ENCODE data around the gene DYRK1A.

The DYRK1A gene

DNA sequence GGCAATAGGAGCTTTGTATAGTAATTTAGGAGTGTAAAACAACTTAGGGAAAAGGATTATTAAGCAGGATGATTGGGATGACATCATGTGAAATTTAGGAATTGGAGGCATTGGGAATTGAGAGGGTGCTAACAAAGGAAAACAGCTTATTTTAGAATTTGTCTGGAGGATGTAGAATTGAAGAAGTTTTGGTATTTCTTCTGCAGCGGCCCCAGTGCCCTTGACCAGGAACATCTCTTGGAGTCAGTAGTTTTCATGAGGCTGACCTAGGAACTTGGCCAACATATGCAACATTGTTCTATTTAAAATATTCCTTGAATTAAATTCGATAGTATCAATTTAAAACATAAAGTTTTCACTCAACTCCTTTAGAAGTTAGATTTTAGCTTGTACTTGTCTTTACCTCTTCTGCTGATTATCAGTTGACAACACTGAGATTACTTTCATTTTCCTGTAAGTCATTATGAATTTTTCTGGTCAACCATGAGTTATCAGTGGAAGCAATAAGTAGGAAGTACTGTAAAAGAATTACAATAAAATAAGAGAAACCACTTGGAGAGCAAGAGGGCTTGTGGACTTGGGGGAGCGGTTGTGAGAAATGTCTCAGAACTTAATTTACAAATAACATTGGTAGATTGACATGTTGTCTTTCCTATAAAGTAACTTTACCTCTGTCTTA is 52.8 kb downstream of the DYRK1A start:
- no peak for DNase-seq (ENCODE audit: low read depth)

DNA sequence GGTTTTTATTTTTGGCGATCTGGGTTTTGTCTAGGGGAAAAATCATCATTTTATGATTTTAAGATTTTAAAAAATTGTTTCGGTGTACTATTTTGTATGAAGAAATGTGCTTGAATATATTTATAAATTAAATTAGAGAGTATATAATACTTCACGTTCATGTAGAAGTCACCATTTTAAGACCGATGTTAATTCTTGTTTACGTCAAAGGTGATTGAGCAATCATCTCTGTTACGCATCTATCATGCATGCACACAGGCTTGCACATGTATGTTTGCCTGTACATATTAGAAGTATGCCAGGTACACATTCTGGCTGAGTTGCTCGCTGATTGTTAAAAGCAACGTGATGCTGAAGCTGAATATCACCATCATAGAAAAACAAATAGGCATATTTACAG is 54.7 kb downstream of the DYRK1A start:
- DNase-seq (ENCODE audit: low read depth), result no peak

DNA sequence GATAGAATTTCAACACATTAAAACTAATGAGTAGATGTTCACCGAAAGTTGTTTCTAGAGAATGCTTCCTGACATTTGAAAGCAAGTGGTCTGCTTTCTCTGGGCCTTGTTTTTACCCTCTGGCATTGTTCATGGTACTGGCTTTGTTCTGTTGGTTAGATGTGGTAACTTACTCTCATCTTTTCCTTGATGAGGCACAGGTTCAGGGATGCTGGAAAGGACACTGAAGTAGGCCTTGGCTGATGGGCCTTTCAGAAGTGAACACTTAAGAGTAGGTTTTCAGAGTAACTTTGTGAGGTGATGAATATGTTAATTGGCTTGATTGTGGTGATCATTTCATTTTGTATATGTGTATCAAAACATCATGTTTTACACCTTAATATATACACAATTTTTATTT is 55.8 kb downstream of the DYRK1A start:
- DNase-seq (ENCODE audit: low read depth), result no peak

DNA sequence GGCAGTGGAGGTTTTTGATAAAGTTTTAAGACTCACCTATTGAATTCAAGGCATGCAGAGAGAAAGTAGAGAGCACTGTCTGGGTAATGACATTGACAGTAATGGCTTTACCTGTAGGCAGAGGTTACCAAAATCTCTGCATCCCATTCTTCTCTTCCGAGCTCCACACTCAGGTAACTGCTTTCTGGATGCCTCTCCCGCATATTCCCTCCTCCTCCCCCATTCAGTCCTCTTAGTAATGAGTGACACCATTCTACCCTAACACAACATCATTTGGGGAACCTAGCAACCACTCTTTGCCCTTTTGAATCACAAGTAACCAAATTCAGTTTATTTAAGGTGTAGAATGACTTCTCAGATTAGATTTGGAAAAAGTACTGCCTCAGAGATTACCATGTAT is 56.5 kb downstream of the DYRK1A start:
- DNase-seq (ENCODE audit: low read depth), result no peak

DNA sequence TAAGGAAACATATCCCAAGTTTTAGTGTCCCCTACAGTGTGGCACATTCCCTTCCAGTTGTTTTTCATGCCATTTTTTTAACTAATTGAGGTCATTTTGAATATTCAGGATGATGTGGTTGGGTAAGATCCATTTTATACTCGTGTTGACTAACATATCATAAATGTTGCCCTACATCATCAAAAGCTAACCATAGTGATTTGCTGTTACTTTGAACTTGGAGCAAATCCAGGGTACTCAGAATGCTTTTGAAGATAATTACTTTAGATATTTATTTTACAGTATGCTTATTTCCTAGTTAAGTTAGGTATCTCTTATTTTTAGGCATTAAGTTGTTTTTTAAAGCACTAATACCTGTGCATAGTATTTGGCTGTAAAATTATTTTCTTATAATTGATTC is 57.8 kb downstream of the DYRK1A start:
- DNase-seq (ENCODE audit: low read depth), result peak; percentile 20

DNA sequence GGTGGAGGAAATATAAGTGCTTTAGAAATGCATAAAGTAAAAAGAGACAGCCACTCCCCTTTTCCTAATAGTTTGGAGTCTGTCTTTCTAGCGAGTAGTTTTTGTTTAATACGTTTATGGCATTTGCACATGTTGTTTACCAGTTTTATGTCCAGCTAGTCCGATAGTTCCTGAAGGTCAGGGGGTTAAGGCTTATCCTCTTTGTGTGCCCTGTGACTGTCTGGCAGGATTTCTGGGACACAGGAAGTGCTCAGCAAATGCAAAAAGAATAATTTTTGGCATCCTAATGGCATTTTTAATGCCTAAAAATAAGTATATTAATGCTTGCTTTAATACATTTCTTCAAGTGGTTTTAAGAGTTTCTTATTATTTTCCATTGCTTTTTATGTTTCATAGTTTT is 58.4 kb downstream of the DYRK1A start:
- no peak for DNase-seq (ENCODE audit: low read depth)

DNA sequence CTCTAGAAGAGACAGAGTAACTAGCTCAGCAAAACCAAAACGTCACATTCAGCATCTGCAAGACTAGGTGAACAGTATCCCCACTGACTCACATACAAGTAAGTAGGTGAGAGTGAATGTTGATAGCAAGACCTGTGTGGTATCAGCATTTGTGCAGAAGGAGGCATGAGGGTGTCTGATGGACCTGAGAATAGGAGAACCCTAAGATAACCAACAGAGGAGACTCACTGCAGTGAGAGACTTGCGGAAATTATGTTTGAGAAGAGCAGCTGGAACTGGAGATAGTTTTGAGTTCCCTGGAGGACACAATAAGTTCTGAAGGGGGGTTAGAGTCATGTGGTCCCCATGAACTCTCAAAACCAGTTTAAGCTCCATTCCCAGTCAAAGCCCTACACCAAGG is 59.1 kb downstream of the DYRK1A start:
- no peak for DNase-seq (ENCODE audit: low read depth)

DNA sequence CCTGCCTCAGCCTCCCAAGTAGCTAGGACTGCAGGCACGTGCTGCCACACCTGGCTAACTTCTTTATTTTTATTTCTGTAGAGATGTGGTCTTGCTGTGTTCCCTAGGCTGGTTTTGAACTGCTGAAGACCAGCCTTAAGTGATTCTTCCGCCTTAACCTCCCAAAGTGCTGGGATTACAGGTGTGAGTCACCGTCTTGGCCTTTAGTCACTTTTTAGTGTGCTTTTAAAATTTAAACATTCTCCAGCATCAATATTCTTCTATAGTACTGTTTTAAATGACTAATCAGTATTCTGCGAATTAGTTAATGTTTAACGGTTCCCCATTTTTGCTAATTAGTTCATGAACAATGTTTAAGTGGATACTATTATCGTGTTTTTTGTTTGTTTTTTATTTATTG is 60.6 kb downstream of the DYRK1A start:
- no peak for DNase-seq (ENCODE audit: low read depth)

DNA sequence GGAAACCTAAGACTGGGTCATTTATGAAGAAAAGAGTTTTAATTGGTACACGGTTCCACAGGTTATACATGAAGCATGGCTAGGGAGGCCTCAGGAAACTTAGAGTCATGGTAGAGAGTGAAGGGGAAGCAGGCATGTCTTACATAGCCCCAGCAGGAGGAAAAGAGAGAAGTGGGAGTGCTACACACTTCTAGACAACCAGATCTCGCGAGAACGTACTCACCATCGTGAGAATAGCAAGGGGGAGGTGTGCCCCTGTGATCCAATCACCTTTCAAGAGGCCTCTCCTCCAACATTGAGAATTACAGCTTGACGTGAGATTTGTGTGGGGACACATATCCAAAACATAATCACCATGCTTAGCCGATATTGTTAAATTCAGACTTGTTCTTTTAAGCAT is 62.8 kb downstream of the DYRK1A start:
- no peak for DNase-seq (ENCODE audit: low read depth)

DNA sequence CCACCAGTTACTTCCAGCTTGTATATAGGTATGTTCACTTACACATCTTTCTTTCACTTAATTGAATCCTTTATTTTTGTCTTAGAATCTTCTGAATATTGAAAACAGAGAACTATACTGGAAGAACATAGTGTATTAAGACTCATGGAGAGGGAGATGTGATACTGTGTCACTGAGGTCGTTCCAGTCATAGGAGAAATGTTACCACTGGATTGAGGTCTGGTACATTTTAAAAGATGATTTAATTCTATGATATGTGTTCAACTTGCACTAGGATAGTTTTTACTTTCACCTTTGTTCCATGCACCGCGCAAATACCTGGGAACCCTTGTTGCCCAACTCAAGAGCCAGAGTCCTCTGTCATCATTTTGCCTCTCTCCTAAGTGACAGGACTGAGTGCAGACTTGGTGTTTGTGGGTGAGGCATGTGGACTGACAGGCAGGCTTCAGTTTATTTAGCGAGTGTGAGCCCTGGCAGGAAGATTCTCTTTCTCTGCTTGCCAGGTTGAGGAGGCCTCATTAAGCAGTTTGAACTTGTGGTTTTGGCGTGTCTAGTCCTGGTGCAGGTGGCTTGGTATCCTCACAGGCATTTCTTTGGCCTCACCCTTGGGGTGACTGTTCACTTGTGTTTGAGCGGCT is 63.7 kb downstream of the DYRK1A start:
- no peak for DNase-seq (ENCODE audit: low read depth)

DNA sequence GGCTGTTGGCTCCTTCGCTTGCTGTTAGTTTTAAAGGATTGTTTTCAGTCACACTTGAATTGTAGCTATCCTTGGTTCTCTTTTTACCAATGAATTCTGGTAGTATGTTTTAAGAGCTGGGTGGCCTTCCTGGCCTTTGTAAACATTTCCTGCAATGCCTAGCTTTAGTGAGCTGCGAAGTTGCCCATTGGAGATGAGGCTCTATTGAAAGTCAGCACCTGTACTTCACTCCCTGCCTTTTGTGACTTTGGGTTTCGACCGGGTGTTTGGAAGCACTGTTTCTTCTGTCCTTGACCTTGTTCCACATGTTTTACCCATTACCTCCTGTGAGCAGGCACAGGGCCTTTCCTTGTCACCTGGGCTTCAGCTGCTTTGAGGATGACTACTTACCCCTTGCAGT is 64.7 kb downstream of the DYRK1A start:
- no peak for DNase-seq (ENCODE audit: low read depth)

DNA sequence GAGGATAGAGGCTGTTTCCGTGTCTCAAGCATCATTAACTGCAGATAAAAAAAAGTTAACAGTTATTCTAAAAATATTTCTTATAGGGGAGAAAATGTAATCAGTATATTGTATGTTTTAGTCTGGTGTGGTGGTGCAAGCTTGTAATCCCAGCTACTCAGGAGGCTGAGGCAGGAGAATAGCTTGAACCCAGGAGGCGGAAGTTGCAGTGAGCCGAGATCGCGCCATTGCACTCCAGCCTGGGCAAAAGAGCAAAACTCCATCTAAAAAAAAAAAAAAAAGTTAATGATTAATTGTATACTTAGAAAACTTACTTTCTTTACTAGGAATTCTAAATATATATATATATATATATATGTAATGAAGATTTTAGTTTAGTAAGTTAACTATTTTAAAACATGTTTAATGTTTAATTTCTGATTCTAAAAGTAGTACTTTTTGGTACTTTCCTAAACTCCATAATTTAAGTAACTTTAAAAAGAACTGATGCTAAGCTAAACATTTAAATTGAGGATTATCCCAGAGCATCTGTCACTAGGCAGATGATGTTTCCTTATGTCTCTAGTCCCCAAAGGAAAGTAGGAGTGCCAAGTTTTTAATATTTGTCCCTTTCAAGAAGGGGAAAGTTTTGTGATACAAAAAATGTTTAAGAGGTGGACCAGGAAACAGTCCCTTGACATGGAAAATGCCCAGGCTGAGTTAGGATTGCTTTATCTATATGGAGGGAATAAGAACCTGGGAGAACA is 66.3 kb downstream of the DYRK1A start:
- DNase-seq (ENCODE audit: low read depth), result no peak

DNA sequence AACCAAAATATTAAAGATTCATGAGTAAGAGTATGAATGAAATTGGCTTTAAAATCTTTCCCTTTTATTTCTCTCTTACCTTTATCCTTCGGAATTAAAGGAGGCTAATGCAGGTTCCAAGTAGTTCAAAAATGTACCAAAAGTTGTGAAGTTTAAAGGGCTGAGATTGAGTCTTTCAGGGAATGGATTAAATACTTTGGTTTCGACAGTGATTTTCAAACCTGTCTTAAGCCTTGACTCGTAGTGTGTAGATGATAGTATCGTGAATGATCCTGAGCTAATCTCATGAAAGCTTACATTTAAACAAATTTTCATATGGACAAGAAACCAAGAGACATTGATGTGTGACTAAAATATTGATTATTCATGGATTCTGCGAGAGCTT is 66.9 kb downstream of the DYRK1A start:
- no peak for DNase-seq (ENCODE audit: low read depth)

DNA sequence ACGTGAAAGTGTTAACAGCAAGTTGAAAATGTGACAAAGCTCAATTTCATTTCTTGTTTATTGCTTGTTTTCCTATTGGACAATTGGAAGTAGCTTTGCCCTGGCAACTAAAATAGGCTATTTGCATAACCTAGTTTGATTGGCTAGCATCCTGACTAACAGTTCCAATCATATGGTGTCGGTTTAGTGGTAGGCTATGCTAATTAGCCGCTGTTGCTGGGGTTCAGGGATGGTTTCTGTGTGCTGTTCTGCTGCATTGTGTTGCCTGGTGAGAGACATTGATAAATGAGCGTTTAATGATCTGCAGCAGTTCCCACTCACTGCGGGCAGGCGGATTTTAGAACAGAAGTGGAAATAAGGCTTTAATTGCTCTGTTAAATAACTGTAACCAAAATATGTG is 68.5 kb downstream of the DYRK1A start:
- peak; percentile 89 for DNase-seq (ENCODE audit: low read depth)

DNA sequence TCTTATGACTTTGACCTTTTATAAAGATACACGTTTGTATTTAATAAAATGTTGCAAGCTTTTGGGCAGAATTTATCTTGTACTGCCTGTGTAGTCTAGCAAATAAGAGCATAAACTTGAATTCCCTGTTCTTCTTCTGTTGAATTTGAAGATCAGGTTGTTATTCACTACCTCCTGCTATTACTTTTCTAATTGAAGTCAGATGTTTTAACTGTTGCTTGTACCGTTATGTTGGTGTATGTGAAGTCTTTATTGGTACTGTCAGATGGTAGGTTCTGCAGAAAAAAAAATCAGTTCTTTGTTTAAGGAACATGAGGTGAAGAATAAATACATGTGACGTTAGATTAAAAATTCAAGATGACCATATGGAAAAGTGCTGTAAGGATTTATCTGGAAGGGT is 69.1 kb downstream of the DYRK1A start:
- no peak for DNase-seq (ENCODE audit: low read depth)

DNA sequence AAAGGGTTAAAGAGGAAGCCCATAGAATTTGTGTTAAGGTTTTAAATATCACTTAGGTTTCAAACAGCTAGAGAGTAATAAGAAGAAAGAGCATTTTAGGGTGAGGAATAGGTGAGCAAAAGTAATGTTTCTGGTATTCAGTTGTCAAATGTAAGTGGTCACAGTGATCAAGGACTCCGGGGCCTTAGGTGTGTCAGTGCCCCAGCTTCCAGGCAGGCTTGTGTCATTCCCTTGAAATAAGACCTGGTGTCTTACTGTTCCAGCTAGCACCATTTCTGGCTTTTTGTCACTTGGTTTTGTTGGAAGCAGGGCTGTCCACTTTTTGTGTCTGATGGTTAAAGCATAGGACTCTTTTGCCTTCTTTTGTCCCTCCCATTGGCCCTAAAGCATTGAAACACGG is 69.6 kb downstream of the DYRK1A start:
- DNase-seq (ENCODE audit: low read depth), result no peak

DNA sequence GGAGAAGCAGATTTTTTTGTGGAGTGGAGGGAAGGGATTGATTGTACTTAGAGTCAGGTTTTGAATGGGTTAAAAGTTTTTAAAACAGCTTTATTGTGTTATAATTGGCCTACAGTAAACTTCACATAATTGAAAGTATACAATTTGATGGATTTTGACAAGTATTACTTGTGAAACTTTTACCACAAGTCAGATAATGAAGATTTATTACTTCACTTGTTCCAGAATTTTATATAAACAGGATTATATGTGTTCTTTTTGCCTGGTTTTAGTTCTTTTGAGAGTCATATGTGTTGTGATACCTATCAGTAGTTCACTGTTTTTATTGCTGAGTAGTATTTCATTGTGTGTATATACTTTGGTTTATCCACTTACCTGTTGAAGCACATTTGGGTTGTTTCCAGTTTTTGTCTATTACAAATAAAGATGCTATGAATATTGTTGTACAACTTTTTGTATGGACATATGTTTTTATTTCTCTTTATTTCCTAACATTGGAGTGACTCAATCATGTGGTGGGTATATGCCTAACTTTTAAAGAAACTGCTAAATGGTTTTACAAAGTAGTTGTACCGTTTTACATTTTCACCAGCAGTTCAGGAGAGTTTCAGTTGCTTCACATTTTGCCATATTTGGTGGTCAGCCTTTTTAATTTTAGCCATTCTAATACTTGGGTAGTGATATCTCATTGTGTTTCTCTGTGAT is 71.0 kb downstream of the DYRK1A start:
- no peak for DNase-seq (ENCODE audit: low read depth)

DNA sequence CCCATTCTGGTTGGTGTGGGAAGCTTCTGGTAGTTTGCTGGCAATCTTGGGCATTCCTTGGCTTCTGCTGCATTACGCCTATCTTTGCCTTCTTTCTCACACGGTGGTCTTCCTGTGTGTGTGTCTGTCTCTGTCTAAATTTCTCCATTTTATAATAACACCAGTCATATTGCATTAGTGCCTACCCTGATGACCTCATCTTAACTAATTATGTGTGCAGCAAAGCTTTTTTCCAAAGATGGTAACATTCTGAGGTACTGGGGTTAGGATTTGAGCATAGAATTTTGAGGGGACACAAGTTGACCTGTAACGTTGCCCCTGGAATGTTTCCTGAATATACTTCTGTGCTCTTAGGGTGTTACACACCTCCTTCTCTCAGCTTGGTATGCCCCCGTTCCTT is 77.1 kb downstream of the DYRK1A start:
- DNase-seq (ENCODE audit: low read depth), result no peak

DNA sequence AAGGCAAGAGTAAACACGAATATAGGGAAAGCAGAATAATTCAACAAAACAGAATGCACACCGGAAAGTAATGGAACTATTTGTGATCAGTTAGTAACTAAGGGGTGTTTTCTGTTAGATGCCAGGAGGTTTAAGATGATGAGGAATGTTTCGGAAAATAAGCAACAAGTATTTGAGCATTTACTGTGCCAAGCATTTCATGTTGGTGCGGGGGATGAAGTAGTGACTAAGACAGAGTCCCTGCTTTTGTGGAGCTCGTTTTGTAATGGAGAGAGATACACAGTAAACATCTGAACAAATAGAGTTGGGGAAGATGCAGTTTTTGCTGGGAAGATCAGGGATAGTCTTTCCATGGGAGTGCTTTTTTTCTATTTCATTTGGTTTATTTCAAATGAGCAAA is 78.7 kb downstream of the DYRK1A start:
- peak; percentile 62 for DNase-seq (ENCODE audit: low read depth)

DNA sequence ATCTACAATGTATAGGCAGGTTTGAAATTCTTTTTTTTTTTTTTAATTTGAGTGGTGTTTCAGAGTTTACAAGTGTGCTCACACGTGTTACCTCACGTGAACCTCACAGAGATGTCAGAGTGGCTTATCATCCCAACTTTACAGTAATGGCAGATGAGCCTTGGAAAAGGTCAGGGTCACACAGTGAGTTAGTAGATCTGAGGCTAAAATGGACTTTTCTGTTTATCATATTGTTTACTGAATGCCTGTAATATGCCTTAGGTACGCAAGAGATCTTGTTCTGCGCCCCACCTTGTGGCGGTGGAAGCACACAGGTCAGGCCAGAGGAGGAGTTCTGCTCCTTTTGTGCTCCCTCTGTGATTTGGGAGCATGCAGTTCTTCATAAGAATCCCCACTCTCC is 80.0 kb downstream of the DYRK1A start:
- DNase-seq (ENCODE audit: low read depth), result no peak

DNA sequence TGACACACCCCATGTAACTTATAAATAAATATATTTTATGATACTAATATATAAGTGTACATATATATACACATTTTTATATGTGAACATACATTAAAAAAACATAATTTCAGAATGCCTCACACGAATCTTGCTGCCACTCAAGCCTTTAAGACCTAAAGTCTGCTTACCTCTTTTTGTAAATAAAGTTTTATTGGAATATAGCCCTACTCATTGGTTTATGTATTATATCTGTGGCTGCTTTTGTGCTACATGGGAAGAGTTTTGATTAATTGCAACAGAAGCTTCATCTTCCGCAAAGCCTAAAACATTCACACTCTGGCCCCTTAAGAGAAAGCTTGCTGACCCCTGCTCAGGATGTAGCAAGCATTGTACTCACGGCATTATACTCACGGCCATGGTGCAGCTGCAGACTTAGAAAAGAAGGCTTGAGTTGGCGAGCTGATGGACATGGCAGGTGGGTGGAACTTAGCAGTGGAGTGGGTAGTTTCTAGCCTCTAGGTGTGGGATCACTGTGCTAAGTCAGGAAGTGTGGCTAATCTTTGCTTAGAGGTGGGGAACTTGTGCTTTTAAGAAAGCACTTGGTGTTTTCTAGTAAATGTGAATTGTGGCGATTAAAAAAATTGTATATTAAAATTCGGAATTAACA is 80.8 kb downstream of the DYRK1A start:
- DNase-seq (ENCODE audit: low read depth), result no peak

DNA sequence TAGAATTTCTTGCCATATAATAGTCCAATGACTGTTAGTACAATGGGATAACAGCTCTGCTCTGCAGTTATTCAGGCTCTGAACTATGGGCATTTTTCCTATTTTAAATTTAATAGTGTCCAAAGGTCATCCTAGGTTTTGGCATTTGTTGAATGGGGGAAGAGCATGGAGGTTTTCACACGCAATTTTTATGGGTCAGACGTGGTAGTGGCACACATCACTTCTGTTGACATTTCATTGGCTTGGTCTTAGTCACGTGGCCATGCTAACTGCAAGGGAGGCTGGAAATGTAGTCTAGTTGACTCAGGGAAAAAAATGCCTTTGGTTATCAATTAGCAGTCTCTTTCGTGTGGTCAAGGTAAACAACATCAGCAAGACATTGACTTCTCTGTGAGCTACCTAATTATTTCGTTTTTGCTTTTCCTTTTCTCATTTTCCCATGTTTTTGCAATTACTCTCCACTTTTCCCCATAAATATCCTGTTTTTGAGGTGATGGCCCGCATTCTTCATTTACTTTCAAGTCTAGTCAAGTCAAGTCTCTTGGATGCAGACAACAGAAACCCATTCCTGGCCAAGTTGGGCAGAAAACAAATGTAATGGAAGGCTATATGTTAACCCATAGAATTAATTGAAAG is 82.8 kb downstream of the DYRK1A start:
- DNase-seq (ENCODE audit: low read depth), result no peak

All from EH (cell line).